K562 (cell line): ENCODE results near the gene KCNJ9. TPM values are rescaled to one million over a fixed set of nuclear protein-coding genes. Genes with fewer than 3 reads are reported as not detected.

Experiments used
- ATAC-seq: fragments of 200-7000 bp; cut with Tn5 transposase; 3 replicates; pipeline ENCODE4 v1.9.1; 2020; ENCODE audit warnings: moderate library complexity
- BruUV-seq: library from RNA; stranded (reverse); fragments of 400-500 nt; replicated peaks from 2 replicates; lab custom pipeline; 2021; lab: Mats Ljungman, UMichigan
- CTCF ChIA-PET: fragments of 300-600 bp; formaldehyde crosslinking; extraction: SDS; loops from one replicate; lab custom pipeline; 2021; ENCODE audit warnings: low intra/inter-chr PET ratio; lab: Yijun Ruan, JAX
- POLR2A ChIA-PET: fragments of 300-600, 350-650 bp; sonication (Branson Sonifier 250); formaldehyde crosslinking; extraction: SDS; loops from one replicate; lab custom pipeline; 2021; ENCODE audit warnings: antibody characterized with exemption, inconsistent platforms; lab: Yijun Ruan, JAX
- DNase-seq, 4 experiments: peaks; one replicate each; pipeline versions ENCODE4 v3.0.0 to v3.0.0-alpha.2; 2011 to 2018; ENCODE audit warnings: low spot score in 3 of 4, mixed read lengths in 3 of 4; ENCODE audit errors: extremely low read depth in 1 of 4
- FAIRE-seq: peaks from 2 replicates; lab custom pipeline; 2011; peaks lifted over from hg19 to GRCh38; lab: Jason Lieb, UNC
- H2AFZ ChIP-seq: 2 replicates; pipeline ENCODE4 v1.6.0; 2011; ENCODE audit warnings: low read depth, low read length, control low read depth, inconsistent platforms
- H3K27ac ChIP-seq: fragments of 200-600 bp; 3 replicates; pipeline ENCODE4 v1.8.0; 2011; ENCODE audit warnings: low read depth, mild to moderate bottlenecking, control low read depth, inconsistent platforms, low read length, moderate library complexity, mixed read lengths; ENCODE audit errors: extremely low read depth
- H3K27me3 ChIP-seq, 2 experiments: fragments of 300-600 bp in 1 of 2; 2 replicates in 1 of 2; 3 replicates in 1 of 2; pipeline versions ENCODE4 v1.6.0 to v1.8.0; 2011; ENCODE audit warnings: inconsistent platforms in 2 of 2, low read length in 2 of 2, mild to moderate bottlenecking in 1 of 2, mixed read lengths in 1 of 2, moderate library complexity in 1 of 2; ENCODE audit not compliant: control insufficient read depth in 2 of 2, insufficient read depth in 2 of 2
- H3K36me3 ChIP-seq: fragments of 300-600 bp; 3 replicates; pipeline ENCODE4 v1.8.0; 2011; ENCODE audit warnings: mild to moderate bottlenecking, low read length, inconsistent platforms; ENCODE audit not compliant: control insufficient read depth, insufficient read depth
- H3K4me1 ChIP-seq, 2 experiments: fragments of 200-600 bp in 1 of 2; replicated peaks in 1 of 2; 2 replicates in 1 of 2; 3 replicates in 1 of 2; pipeline versions ENCODE4 v1.5.1 to v1.8.0; 2011; ENCODE audit warnings: inconsistent platforms in 2 of 2, low read length in 2 of 2, mild to moderate bottlenecking in 1 of 2, mixed read lengths in 1 of 2, moderate library complexity in 1 of 2; ENCODE audit not compliant: control insufficient read depth in 2 of 2, insufficient read depth in 2 of 2
- H3K4me2 ChIP-seq: 2 replicates; pipeline ENCODE4 v1.6.1; 2011; ENCODE audit warnings: low read length, control low read depth, inconsistent platforms, mixed read lengths; ENCODE audit not compliant: insufficient read depth
- H3K4me3 ChIP-seq: fragments of 200-600 bp; sonication (generic), shearing (Covaris generic); 2 replicates; pipeline ENCODE4 v1.5.1; 2016; ENCODE audit warnings: control low read depth, inconsistent platforms
- H3K79me2 ChIP-seq: fragments of 200-600 bp; 3 replicates; pipeline ENCODE4 v1.8.0; 2011; ENCODE audit warnings: low read length, inconsistent platforms; ENCODE audit not compliant: control insufficient read depth, insufficient read depth
- H3K9ac ChIP-seq, 2 experiments: 2 replicates each; pipeline versions ENCODE4 v1.6.0 to v1.6.1; 2011; ENCODE audit warnings: low read depth in 2 of 2, low read length in 2 of 2, control low read depth in 1 of 2, inconsistent platforms in 1 of 2, mild to moderate bottlenecking in 1 of 2, mixed read lengths in 1 of 2; ENCODE audit not compliant: insufficient read depth in 1 of 2
- H3K9me1 ChIP-seq: one replicate; pipeline ENCODE4 v1.6.0; 2011; ENCODE audit warnings: inconsistent platforms, mild to moderate bottlenecking, low read length, moderate library complexity; ENCODE audit not compliant: control insufficient read depth, insufficient read depth
- H3K9me3 ChIP-seq: replicated peaks from 2 replicates; pipeline ENCODE4 v1.5.1; 2011; ENCODE audit warnings: low read depth, low read length, inconsistent platforms; ENCODE audit not compliant: control insufficient read depth, insufficient read depth
- H4K20me1 ChIP-seq: replicated peaks from 2 replicates; pipeline ENCODE4 v1.6.1; 2011; ENCODE audit warnings: low read length, inconsistent platforms, mixed read lengths; ENCODE audit not compliant: control insufficient read depth, insufficient read depth
- ARID2 ChIP-seq: fragments of 450-650 bp; IDR thresholded peaks from 2 replicates; pipeline ENCODE4 v1.6.1; 2017; ENCODE audit warnings: antibody characterized with exemption, mild to moderate bottlenecking
- BRD9 ChIP-seq: fragments of 450-650 bp; IDR thresholded peaks from 2 replicates; pipeline ENCODE4 v1.6.1; 2018; ENCODE audit warnings: low read depth; ENCODE audit not compliant: partially characterized antibody
- ZC3H4 ChIP-seq: sonication (generic); formaldehyde crosslinking; IDR thresholded peaks from 2 replicates; pipeline ENCODE4 v1.9.0; 2021; ENCODE audit warnings: missing genetic modification reagents, borderline replicate concordance
- ZFP36 ChIP-seq: fragments of 150-350 bp; IDR thresholded peaks from 2 replicates; pipeline ENCODE4 v1.6.1; 2018; ENCODE audit warnings: low read length, low read depth; ENCODE audit not compliant: partially characterized antibody
- ZNF263 ChIP-seq: sonication (generic); formaldehyde crosslinking; IDR thresholded peaks from 2 replicates; pipeline ENCODE4 v1.8.0; 2022; ENCODE audit warnings: mild to moderate bottlenecking, missing genetic modification reagents, borderline replicate concordance
- WGBS: fragments of 100-300 bp; shearing (Covaris generic); methylation state at CpG from one replicate; pipeline ENCODE4 v1.1.6; 2016; ENCODE audit warnings: low coverage, mixed read lengths; ENCODE audit not compliant: insufficient coverage; ENCODE audit errors: missing lambda C conversion rate; 5-methylcytosine and 5-hydroxymethylcytosine counted together
- in situ Hi-C: fragments of 300-500 bp; cut with MboI; formaldehyde crosslinking; loops from 4 replicates; pipeline ENCODE4 v1.15.0; 2018; ENCODE audit warnings: inconsistent platforms, mixed read lengths
- intact Hi-C: fragments of 100-400 bp; cut with micrococcal nuclease; formaldehyde crosslinking; loops from 2 replicates; pipeline ENCODE4 v1.14.2; 2022
- polyA plus RNA-seq, 8 experiments: library from polyadenylated mRNA; depleted of rRNA in 4 of 8; stranded (reverse) in 5 of 8; unstranded in 3 of 8; fragments of >200 nt; fragmentation: Nextera tagmentation in 2 of 8; fragmentation: Illumina TruSeq in 1 of 8; extraction: Ambion mirVana in 2 of 8; extraction: Trizol in 1 of 8; gene quantifications; 2 replicates each; pipeline versions ENCODE4 v1.2.1 to v1.2.3, GENCODE V29; 2011 to 2014; ENCODE audit warnings: inconsistent platforms in 1 of 8, missing spikeins in 1 of 8
- total RNA-seq, 7 experiments: library from RNA; depleted of rRNA in 6 of 7; stranded (reverse); fragments of >200 nt in 6 of 7; fragmentation: Illumina TruSeq in 2 of 7; extraction: Trizol in 2 of 7; gene quantifications; 2 replicates each; pipeline versions ENCODE4 v1.2.1 to v1.2.3, GENCODE V29; 2011 to 2021; ENCODE audit warnings: low replicate concordance in 1 of 7
- TF ChIP-seq, protein P1 (sequence below): IDR thresholded peaks from 2 replicates; pipeline ENCODE4 v1.6.1; 2016; ENCODE audit warnings: missing genetic modification characterization, missing compliant biosample characterization

The KCNJ9 gene
- total and polyA plus RNA-seq, 9 of the 15 experiments (the other 6 are each of a cell fraction or from before 2014, with no cell fraction given), result not detected

DNA sequence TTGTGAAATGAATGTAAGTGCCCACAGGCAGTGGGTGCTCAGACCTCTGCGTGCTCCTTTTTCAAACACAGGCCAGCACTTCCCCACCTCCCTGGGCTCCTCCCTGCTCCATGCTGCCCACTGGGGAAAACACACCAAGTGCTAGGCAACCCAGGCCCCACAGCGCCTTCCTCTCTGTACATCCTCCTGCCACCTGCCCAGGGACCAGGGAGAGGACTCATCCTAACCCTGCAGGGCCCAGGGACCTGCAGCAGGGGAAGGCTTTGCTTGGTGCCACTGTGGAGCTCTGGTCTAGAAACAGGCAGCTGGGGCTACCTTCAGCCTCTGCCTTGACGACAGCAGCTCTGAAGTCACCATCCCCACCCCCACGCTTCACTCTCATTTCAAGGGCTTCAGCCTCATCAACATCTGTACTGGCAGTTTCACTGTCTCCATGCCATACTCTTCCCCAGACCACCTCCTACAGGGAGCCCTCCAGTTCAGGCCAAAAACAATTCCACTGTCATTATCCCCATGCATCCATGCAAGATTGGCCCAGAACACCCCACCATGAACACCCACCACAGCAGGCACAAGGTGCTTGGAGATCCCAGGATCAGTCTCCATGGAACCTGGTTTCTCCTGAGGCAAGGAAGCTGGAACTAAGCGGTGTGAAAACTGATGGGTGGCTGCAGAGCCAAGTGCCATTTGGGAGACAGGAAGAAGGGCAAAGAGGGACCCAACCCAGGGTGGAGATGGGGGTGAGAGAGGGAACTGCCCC is 16.0 kb downstream of the KCNJ9 start:
- Histone ChIP-seq H3K36me3 (no peaks in the 10 kb centered on the region), H2AFZ (0 out of 2 replicates have a peak overlapping the region, but pooled peaks have one; percentile 66), H3K79me2 (no peaks in the 10 kb centered on the region), H4K20me1 (peaks cover 4% of the 10 kb centered on the region; the same call in 1 of the 2 replicates), H3K9me1 (no peaks in the 10 kb centered on the region), H3K4me1 (peaks cover 16 to 40% of the 10 kb centered on the region in 2 experiments; a peak in 4 of 5 replicates), H3K4me2 (peak overlapping the region; percentile 63; the same call in 1 of the 2 replicates), H3K4me3 (0 out of 2 replicates have a peak overlapping the region, but pooled peaks have one; percentile 57), H3K27ac (no peak overlapping the region), H3K9ac (peak overlapping the region in 1 of 2 experiments; percentile 95; a peak in 2 of 4 replicates), H3K9me3 (no peaks in the 10 kb centered on the region), H3K27me3 (no peaks in the 10 kb centered on the region)
- TF ChIP-seq ZC3H4 (CRISPR knock-in tag) (peak; percentile 27; the same call in 1 of the 2 replicates), ARID2 (no peak), BRD9 (no peak), ZNF263 (CRISPR knock-in tag) (0 out of 2 replicates have a peak, but pooled peaks have one; percentile 21), ZFP36 (peak; percentile 83)
- TF ChIP-seq, protein P1, sequence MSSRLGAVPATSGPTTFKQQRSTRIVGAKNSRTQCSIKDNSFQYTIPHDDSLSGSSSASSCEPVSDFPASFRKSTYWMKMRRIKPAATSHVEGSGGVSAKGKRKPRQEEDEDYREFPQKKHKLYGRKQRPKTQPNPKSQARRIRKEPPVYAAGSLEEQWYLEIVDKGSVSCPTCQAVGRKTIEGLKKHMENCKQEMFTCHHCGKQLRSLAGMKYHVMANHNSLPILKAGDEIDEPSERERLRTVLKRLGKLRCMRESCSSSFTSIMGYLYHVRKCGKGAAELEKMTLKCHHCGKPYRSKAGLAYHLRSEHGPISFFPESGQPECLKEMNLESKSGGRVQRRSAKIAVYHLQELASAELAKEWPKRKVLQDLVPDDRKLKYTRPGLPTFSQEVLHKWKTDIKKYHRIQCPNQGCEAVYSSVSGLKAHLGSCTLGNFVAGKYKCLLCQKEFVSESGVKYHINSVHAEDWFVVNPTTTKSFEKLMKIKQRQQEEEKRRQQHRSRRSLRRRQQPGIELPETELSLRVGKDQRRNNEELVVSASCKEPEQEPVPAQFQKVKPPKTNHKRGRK (tag), result no peak
- ChIA-PET POLR2A (interaction anchor here (0.7 to 1.2 kb wide), 6 partner anchors 12 to 282 kb away, joined by 3 to 4 read pairs (median 4); no protein-coding TSS in a partner anchor), CTCF (no interaction called here)
- ATAC-seq (no peak), DNase-seq (no peak), FAIRE-seq (no peak)
- 66% methylated on average over 4 of the region's 5 CpGs for WGBS
- TSS peak; percentile 60 for BruUV-seq
- in situ Hi-C loops, result no loop called here
- intact Hi-C loops, result no loop called here
